Cardiac fibroblast (primary cell): ENCODE measurements around the gene PSTPIP2.
A peak's percentile ranks its signal among the peaks of the same experiment; 100 is the strongest.
"Not testable (repeated sequence)": the region's sequence is repeated elsewhere in the genome, so short reads cannot be mapped to it uniquely, and the experiment has no call there.

Source experiments
- DNase-seq, 2 donors: peaks; one replicate each; pipeline versions ENCODE4 v3.0.0 to v3.0.0-alpha.2; 2010; ENCODE audit warnings: low read depth in 2 of 2
- H3K4me3 ChIP-seq, 2 donors: replicated peaks in 1 of 2; 1 replicate in 1 of 2; 2 replicates in 1 of 2; pipeline ENCODE4 v1.5.1; 2011; ENCODE audit warnings: low read depth in 2 of 2, low read length in 2 of 2, mild to moderate bottlenecking in 2 of 2, moderate library complexity in 1 of 2
- CTCF ChIP-seq: IDR thresholded peaks from one replicate; pipeline ENCODE4 v1.5.1; 2011; ENCODE audit warnings: low read depth, mild to moderate bottlenecking, low read length, inconsistent platforms

PSTPIP2 gene

GRCh38 chr18:46048641-46049040 lies 23.4 kb downstream of the PSTPIP2 start:
- TF ChIP-seq CTCF = no peak
- no peak overlapping the region for H3K4me3 ChIP-seq
- DNase-seq = no peak

- not testable (repeated sequence) for H3K4me3 ChIP-seq, DNase-seq
These were observed 24.7 kb downstream of the PSTPIP2 start for GRCh38 chr18:46047369-46047768.

DNA sequence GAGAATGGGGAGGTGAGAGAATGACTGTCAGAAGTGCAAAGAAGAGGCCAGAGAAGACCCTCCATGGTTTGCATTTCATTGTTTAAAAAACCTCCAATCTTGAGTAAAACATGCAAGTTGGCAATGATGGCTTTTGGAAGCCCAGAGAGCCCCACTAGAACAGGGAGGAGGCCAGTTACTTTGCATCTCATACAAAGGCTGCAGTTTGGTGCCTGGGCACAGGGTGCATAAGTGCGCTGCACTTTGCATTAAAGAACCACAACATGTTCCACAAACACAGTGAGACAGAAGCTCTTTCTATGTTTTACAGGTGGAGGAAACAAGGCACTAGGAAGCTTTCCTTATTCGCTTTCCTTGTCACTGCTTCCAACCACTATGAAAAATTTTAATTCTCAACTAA lies 25.4 kb downstream of the PSTPIP2 start:
- TF ChIP-seq CTCF = no peak
- DNase-seq = no peak
- no peak overlapping the region for H3K4me3 ChIP-seq

DNA sequence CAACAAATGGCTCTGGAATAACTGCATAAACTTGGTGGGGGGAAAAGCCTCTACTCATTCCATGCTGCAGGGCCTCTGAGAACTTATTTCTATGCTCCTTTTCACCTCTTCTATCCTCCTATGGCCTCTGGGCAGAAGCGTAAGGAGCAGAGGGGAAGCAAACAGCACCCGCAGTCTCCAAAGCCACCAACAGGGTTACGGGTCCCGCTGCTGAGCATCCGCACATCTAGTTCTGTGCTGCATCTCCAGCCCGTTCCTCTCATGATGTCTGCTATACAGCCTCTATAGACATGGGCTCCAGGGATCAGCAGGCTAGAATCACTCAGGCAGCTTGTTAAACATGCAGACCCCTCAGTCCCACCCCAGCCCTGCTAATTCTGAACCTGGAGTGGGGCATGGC lies 25.9 kb downstream of the PSTPIP2 start:
- no peak overlapping the region for H3K4me3 ChIP-seq
- DNase-seq = no peak
- no peak for TF ChIP-seq CTCF

GRCh38 chr18:46042571-46043123 lies 29.4 kb downstream of the PSTPIP2 start:
- TF ChIP-seq CTCF = no peak
- H3K4me3 ChIP-seq = no peak overlapping the region
- peak; percentile 84 to 88 for DNase-seq

DNA sequence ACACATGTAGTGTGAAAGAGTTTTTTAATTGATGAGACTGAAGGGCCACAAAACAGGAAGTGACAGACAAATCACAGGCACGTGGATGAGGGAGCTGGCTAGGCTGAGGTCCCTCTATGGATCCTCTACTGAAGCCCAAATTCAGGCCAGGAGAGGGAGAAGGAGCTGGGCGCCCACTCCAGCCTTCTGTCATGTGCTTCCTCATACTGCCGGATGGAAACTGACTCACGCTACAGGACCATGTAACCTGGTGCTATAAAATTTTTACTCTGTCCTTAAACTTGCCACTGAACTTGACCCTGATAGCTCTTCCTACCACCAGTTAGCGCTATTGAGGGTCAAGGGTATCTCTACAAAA lies 31.3 kb downstream of the PSTPIP2 start:
- H3K4me3 ChIP-seq = no peak overlapping the region
- DNase-seq = no peak
- TF ChIP-seq CTCF = no peak

- no peak for TF ChIP-seq CTCF
- H3K4me3 ChIP-seq = no peak overlapping the region
- DNase-seq = no peak
These were observed 31.9 kb downstream of the PSTPIP2 start for GRCh38 chr18:46040033-46040746.
